MG63 (cell line): ENCODE data around the gene KRTAP12-1. TPM values are rescaled to one million over a fixed set of nuclear protein-coding genes. Genes with fewer than 3 reads are reported as not detected.

Experiments
- DNase-seq: peaks from one replicate; pipeline ENCODE4 v3.0.0-alpha.2; 2020
- H3K27me3 ChIP-seq: fragments of 250-450 bp; sonication (Bioruptor Pico); 2 replicates; pipeline ENCODE4 v1.5.1; 2020; ENCODE audit warnings: mild to moderate bottlenecking, moderate library complexity
- H3K36me3 ChIP-seq: fragments of 250-450 bp; sonication (Bioruptor Pico); 2 replicates; pipeline ENCODE4 v1.5.1; 2020; ENCODE audit warnings: mild to moderate bottlenecking, moderate library complexity
- H3K4me3 ChIP-seq: fragments of 250-450 bp; sonication (Bioruptor Pico); 2 replicates; pipeline ENCODE4 v1.5.1; 2020; ENCODE audit warnings: mild to moderate bottlenecking, moderate library complexity
- H3K9me3 ChIP-seq: fragments of 250-450 bp; sonication (Bioruptor Pico); 2 replicates; pipeline ENCODE4 v1.5.1; 2020; ENCODE audit warnings: mild to moderate bottlenecking, moderate library complexity
- total RNA-seq: library from RNA; depleted of rRNA; stranded (reverse); fragments of >200 nt; shearing (Covaris generic); gene quantifications from 2 replicates; pipeline ENCODE4 v1.2.3, GENCODE V29; 2014; ENCODE audit warnings: low replicate concordance; rRNA removed

Gene KRTAP12-1, protein sequence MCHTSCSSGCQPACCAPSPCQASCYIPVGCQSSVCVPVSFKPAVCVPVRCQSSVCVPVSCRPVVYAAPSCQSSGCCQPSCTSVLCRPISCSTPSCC
- not detected in 2 replicates for total RNA-seq

DNA sequence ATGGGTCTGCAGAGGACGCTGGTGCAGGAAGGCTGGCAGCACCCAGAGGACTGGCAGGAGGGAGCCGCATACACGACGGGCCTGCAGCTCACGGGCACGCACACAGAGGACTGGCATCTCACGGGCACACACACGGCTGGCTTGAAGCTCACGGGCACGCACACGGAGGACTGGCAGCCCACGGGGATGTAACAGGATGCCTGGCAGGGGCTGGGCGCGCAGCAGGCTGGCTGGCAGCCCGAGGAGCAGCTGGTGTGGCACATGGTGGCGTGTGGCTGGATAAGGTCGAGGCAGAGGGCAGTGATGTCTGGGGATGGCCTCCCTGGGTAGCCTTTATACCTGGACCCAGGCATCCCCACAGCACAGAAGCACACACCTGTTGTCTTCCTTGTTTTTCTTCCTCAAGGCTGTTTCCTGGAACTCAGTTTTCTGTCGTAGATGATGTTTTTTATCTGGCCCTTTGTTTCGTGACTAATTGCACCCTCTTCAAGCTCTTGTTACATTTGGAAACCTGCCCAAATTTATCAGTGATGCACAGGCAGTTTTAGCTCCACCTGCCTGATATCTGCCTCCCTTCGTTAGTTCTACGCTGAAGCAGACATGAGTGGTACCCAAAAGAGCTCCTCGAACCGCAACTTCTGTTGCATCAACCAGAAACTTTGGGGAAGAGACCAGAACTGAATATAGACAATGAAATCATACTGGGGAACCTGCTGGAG, at the start of gene KRTAP12-1:
Gene KRTAP12-1 (minus strand): TSS at position 303 of the 719 bp plus-strand sequence. CDS start 40 bp downstream, at position 263.
- DNase-seq, result no peak
- H3K27me3 ChIP-seq, result peaks cover 26% of the 10 kb centered on the region
- H3K4me3 ChIP-seq, result no peak within 1 kb of the TSS
- H3K36me3 ChIP-seq, result no peaks in the 10 kb centered on the region
- H3K9me3 ChIP-seq, result no peaks in the 10 kb centered on the region

DNA sequence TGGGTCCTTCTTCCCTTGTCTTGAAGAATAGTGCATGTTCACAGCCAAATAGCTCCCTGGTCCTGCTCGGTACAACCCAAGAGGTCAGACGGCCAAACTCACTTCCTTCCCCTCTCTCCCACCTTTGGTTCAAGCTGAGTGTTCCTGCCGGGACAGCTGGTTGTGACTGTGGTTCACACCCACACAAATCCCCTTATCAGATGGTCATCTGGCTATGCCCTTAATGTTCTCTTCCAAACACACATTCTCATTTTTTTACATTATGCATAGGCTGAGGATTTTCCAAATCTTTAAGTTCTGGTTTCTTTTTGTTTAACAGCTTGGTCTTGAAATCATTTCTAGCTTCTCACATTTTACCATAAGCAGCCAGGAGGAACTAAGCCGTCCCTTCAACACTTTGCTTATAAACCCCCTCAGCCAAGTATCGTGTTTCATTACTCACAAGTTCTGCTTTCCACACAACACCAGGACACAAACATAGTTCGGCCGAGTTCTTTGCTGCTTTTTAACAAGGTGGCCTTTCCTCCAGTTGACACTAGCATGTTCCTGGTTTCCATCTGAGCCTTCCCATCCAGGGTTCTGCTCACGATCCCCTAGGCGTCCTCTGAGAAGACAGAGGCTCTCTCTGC, 49.1 kb upstream of the KRTAP12-1 start:
- no peaks in the 10 kb centered on the region for H3K9me3 ChIP-seq
- no peak overlapping the region for H3K4me3 ChIP-seq
- no peaks in the 10 kb centered on the region for H3K36me3 ChIP-seq
- DNase-seq, result no peak
- no peaks in the 10 kb centered on the region; the same call in 1 of the 2 replicates for H3K27me3 ChIP-seq

DNA sequence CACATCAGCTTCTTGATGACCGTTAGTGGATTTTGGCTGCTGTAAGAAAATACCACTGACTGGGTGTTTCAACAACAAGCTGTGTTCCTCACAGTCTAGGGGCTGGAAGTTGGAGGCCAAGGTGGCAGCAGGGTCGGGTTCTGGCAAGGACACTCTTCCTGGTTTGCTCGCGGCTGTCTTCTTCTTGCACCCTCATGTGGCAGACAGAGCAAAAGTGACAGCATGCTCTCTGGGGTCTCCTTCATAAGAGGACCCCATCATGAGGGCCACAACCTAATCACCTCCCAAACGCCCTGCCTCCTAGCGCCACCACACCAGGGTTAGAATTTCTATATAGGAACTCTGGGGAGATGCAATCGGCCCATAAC, 48.0 kb upstream of the KRTAP12-1 start:
- no peak for DNase-seq
- H3K4me3 ChIP-seq, result no peak overlapping the region
- H3K27me3 ChIP-seq, result no peaks in the 10 kb centered on the region; the same call in 1 of the 2 replicates
- H3K9me3 ChIP-seq, result no peaks in the 10 kb centered on the region
- H3K36me3 ChIP-seq, result no peaks in the 10 kb centered on the region

DNA sequence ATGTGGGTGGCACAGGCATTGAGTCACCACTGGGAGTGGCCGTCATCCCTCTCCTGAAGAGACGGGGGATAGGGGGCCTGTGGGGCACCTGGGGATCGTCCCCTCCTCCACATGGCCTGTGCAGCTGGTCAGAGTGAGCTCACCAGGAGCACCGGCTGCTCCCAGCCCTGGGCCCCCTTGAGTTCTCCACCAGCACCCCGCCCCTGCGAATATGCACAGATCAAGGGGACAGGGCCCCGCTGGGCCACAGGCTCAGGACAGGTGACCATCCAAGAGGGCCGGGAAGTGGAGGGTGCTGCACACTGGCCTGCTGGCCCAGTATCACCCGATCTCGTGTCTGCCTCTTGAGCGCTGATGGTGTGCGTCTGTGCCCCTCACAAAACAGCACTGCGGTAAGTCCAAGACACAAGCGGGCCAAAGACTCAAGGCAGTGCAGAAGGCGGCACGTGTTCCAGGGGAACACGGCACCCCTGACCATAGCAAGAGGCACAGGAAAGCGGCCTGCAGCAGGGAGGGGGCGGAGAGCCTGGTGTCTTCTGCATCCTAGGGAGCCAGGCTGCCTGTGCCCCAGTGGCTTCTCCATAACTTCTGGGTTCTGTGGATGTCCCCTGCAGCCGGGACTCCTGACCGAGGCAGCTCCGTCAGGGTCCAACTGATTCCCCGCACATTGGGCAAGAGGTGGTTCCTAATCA, 47.5 kb upstream of the KRTAP12-1 start:
- Histone ChIP-seq H3K9me3 (no peaks in the 10 kb centered on the region), H3K4me3 (no peak overlapping the region), H3K27me3 (no peaks in the 10 kb centered on the region; the same call in 1 of the 2 replicates), H3K36me3 (no peaks in the 10 kb centered on the region)
- no peak for DNase-seq

DNA sequence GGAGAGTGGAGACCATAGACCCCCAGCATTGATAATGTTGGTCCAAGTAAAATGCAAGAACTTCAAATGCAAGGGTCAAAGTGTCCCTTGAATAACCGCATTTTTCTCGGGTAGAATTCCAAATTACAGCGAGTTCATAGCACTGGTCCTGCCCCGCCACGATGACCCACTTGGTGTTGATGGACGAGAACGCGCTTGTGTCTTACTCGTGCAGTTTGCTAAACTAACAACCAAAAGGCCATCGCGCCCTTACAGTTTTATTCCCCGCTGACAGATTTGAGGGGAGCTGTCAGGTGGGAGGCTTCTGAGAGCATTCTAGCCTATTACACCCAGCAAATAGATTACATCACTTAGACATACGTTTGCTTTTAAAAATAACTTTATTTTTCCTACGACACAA, 46.8 kb upstream of the KRTAP12-1 start:
- no peaks in the 10 kb centered on the region for H3K36me3 ChIP-seq
- H3K9me3 ChIP-seq, result no peaks in the 10 kb centered on the region
- H3K4me3 ChIP-seq, result no peak overlapping the region
- no peak for DNase-seq
- H3K27me3 ChIP-seq, result no peaks in the 10 kb centered on the region; the same call in 1 of the 2 replicates

DNA sequence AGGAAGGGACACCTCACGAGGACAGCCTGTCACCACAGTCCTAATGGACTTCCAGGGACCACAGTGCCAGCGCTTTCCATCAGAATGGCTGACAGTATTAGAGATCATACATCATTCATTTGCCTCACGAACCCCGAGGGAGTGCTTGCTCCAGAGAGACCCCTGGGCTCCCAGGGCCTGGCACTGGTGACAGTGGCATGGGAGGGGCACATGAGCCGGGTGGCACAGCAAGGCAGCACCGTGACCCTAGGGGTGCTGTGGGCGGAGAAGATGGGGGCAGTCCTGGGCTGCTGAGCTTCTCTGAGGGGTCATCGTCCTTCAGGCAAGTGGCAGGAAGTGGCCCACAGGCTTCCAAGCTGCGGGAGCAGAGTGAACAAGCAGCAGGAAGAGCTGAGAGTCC, 45.8 kb upstream of the KRTAP12-1 start:
- peaks cover 4% of the 10 kb centered on the region; the same call in 1 of the 2 replicates for H3K27me3 ChIP-seq

DNA sequence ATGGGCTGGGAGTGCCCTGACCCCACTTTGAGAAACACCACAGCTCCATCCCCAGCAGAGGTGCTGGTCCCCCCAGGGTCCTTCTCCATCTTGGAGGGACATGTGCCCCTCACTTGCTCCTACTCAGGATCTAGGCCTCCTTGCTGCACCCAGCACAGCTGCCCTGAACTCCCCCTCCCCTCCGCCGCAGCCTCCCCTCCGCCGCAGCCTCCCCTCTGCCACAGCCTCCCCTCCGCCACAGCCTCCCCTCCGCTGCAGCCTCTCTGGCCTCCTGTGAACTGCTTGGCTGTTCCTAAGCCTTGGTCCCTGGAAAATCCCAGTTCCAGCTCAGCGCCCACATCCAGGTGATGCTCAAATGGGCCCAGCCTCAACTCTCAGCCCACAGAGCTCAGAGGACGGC, 45.4 kb upstream of the KRTAP12-1 start:
- no peaks in the 10 kb centered on the region for H3K9me3 ChIP-seq
- DNase-seq, result no peak
- H3K4me3 ChIP-seq, result no peak overlapping the region
- no peaks in the 10 kb centered on the region for H3K36me3 ChIP-seq
- peaks cover 4% of the 10 kb centered on the region; the same call in 1 of the 2 replicates for H3K27me3 ChIP-seq

More for the DNA sequence above, 45.8 kb upstream of the KRTAP12-1 start:
- Histone ChIP-seq H3K36me3 (no peaks in the 10 kb centered on the region), H3K4me3 (no peak overlapping the region), H3K9me3 (no peaks in the 10 kb centered on the region)
- DNase-seq, result no peak

DNA sequence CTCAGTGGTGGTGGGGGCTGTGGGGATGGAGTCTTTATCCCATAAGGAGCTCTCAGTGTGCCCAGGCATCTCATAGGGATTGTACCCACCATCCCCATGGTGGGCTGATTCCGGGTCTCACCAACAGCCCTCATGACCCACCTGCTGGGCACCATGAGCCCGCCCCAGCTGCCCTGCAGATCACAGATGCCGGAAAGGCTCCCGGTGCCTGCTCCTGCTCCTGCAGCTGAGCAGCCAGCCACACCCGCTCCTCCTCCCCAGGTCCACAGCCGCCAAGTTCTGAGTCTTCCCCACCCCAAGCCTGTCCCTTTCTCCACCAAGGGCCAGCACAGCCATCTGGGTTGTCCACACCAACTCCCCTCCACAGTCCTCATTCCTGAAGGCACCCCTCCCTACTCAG, 44.9 kb upstream of the KRTAP12-1 start:
- DNase-seq, result no peak
- H3K27me3 ChIP-seq, result peaks cover 4% of the 10 kb centered on the region; the same call in 1 of the 2 replicates
- no peaks in the 10 kb centered on the region for H3K9me3 ChIP-seq
- H3K4me3 ChIP-seq, result no peak overlapping the region
- H3K36me3 ChIP-seq, result no peaks in the 10 kb centered on the region

DNA sequence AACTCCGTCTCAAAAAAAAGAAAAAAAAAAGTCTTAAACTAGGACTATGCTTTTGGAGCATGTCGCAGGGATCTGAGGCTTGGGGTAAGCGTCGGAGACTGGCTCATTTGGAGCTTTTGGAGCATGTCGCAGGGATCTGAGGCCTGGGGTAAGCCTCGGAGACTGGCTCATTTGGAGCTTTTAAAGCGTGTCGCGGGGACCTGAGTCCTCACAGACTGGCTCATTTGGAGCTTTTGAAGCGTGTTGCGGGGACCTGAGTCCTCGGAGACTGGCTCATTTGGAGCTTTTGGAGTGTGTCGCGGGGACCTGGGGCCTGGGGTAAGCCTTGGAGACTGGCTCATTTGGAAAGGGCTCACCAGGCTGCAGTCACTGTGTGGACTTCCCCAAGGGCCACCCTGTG, 43.0 kb upstream of the KRTAP12-1 start:
- Histone ChIP-seq H3K4me3 (no peak overlapping the region), H3K27me3 (peaks cover 4% of the 10 kb centered on the region; the same call in 1 of the 2 replicates)
- DNase-seq, result no peak

DNA sequence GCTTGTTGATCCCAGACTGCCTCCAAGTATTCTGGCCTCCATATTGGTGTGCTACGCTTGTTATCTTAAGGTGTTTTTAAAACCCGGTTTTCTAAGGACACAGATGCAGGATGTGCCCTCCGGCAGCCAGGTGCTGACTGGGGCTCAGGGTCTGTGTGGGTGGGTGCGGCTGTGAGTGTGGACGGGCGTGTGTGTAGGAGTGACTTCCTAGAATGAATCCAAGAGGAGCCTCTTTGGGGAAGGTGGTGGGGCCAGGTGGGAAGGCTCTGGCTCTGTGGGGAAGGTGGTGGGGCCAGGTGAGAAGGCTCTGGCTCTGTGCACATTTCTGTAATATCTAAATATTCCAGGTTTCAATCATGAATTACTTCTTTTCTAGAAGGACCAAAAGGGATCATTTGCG, 42.2 kb upstream of the KRTAP12-1 start:
- H3K27me3 ChIP-seq, result peaks cover 4% of the 10 kb centered on the region; the same call in 1 of the 2 replicates

More for the DNA sequence above, 43.0 kb upstream of the KRTAP12-1 start:
- Histone ChIP-seq H3K9me3 (no peaks in the 10 kb centered on the region), H3K36me3 (no peaks in the 10 kb centered on the region)

DNA sequence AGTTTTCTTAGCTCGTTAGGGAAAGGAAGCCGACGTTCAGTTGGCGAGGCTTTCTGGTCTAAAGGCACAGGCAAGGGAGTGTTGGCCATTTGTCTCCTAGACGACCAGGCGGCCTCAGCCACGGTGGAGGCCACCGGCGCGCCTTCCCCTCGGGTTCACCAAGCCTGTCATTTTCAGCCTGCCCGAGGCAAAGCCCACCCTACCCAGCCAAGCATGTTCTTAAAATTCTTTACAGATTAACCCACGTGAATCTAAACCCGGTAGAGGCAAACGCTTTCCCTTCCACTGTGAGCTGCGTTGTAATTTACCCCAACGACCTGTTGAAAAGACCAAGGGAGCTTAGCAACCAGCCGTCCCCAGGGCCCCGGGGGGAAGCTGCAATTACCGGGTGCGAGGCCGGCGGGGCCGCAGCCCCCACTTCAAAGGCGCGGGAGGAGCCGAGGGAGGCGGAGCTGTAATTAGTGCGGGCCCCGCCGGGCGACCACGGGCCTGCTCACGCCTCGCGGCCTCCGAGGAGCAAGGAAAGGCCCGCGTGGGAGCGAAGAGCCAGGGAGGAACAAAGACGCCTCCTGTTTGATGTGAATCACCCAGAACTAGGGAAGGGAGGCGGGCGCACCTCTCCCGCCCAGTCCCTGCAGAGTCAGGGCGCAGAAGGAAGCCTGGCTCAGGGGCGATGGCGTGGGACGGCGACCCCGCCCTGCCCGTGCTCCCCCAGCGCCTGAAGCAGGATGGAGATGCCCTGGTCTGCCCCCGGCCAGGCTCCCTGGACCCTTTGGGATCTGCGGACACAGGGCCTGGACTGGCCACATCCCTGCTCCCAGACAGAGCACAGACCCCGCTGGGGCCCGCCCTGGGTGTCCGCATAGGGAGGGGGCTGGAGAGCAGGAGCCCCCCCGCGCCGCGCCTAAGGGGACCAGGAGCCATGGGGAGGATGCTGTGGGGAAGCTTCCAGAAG, 41.5 kb upstream of the KRTAP12-1 start:
- H3K9me3 ChIP-seq, result no peaks in the 10 kb centered on the region
- peaks cover 4% of the 10 kb centered on the region; the same call in 1 of the 2 replicates for H3K27me3 ChIP-seq
- no peak overlapping the region for H3K4me3 ChIP-seq
- no peaks in the 10 kb centered on the region for H3K36me3 ChIP-seq
- DNase-seq, result no peak

More for the DNA sequence above, 42.2 kb upstream of the KRTAP12-1 start:
- no peak for DNase-seq
- Histone ChIP-seq H3K4me3 (no peak overlapping the region), H3K9me3 (no peaks in the 10 kb centered on the region), H3K36me3 (no peaks in the 10 kb centered on the region)

DNA sequence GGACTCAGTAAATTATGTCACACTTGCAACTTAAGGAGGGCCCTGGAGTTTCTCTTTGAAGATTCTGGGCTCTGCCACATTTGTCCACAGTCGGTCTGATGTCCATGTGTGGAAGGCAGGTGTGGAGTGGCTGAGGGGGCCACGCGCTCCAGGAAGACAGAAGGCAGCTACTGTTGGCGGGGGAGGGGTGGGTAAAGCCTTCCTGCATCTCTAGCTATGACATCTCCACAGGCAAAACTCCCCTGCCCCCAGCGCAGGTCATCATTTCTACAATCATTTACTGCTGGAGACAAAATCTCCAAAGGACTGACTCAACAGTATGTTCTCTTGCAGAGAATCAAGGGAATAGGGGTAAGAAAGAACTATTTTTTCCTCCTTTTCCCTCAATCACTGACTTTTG, 40.8 kb upstream of the KRTAP12-1 start:
- H3K27me3 ChIP-seq, result peaks cover 6% of the 10 kb centered on the region; the same call in 1 of the 2 replicates
- H3K9me3 ChIP-seq, result no peaks in the 10 kb centered on the region
- no peak overlapping the region for H3K4me3 ChIP-seq
- no peaks in the 10 kb centered on the region for H3K36me3 ChIP-seq
- DNase-seq, result no peak

DNA sequence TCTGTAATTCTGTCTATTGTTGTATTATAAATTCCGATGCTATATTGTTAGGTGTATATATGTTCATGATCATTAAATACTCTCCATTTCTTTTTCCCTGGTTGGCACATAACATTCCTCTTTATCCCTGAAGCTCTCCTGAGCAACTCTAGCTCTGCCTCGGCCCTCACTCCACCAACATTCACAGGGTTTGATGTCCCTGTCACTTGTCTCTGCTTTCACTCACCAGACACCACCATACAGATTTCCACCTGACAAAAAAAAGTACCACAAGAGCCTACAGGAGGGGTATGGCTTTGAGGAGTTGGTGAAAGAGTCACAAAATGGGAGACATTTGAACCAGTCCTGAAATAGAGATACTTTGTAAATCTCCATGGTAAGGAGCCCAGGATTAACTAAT, 38.2 kb upstream of the KRTAP12-1 start:
- Histone ChIP-seq H3K36me3 (no peaks in the 10 kb centered on the region), H3K9me3 (peaks cover 2% of the 10 kb centered on the region; the same call in 1 of the 2 replicates), H3K4me3 (no peak overlapping the region), H3K27me3 (peaks cover 23% of the 10 kb centered on the region)
- no peak for DNase-seq

DNA sequence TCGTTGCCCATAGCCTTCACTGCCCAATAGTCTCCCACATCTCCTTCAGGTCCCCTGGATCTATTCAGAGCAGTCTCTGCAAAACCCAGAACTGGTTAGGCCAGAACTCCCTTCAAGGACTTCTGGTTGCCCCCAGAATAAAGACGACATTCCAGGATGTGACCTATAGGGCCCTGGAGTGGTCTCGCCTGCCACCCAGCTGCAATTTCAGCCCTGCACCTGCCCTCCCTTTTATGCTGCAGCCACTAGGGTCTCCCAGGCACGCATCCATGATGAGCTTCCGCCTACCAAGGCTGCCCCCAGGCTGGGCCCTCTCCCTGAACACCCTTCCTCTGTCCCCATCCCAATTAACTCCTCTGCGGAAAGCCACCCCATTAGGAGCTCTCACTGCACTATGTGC, 36.6 kb upstream of the KRTAP12-1 start:
- no peak for DNase-seq
- no peak overlapping the region for H3K4me3 ChIP-seq
- peaks cover 2% of the 10 kb centered on the region; the same call in 1 of the 2 replicates for H3K9me3 ChIP-seq
- peaks cover 25% of the 10 kb centered on the region for H3K27me3 ChIP-seq
- no peaks in the 10 kb centered on the region for H3K36me3 ChIP-seq

DNA sequence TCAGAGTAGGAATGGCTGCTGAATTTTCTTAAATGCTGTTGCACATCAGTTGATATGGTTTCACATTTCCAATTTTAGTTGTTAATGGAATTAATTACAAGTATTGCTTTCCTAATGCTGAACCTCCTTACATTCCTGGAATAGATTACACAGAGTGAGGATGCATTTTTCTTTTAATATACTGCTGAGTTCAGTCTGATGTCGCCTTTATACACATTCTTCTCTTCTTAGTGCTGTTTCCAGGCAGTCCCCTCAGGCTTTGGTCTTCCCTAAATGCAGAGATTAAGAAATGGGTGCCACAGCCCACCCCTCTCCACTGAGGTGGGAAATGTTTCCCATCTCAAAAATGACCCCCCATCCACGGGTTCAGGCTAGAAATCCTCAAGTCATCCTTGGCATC, 36.1 kb upstream of the KRTAP12-1 start:
- H3K27me3 ChIP-seq, result peaks cover 27% of the 10 kb centered on the region
- DNase-seq, result no peak
- H3K4me3 ChIP-seq, result no peak overlapping the region
- H3K36me3 ChIP-seq, result no peaks in the 10 kb centered on the region
- H3K9me3 ChIP-seq, result peaks cover 2% of the 10 kb centered on the region; the same call in 1 of the 2 replicates

DNA sequence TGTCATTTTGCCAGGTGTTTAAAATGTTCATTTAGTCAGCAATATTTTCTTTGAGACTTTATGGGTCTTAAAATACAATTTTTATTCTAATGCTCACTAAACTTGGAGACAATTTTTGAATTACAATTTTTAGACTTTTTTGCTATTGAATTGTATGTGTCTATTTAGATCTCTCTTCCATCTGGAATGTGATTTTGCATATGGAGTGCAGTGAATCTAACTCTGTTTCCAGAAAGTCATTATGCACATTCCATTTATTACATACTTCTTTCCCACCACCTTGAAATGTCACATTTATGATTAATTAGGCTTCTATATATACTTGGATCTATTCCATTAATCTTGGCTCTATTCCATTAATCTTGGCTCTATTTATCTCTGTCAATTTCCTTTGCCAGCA, 35.0 kb upstream of the KRTAP12-1 start:
- Histone ChIP-seq H3K4me3 (no peak overlapping the region), H3K27me3 (peaks cover 37% of the 10 kb centered on the region), H3K36me3 (no peaks in the 10 kb centered on the region), H3K9me3 (peaks cover 2% of the 10 kb centered on the region; the same call in 1 of the 2 replicates)
- DNase-seq, result no peak
